ENCODE data around the gene LORICRIN.
"Not testable (repeated sequence)": the region's sequence is repeated elsewhere in the genome, so short reads cannot be mapped to it uniquely, and the experiment has no call there.

LORICRIN gene

GRCh38 chr1:153259387-153259786, at the start of gene LORICRIN:
LORICRIN (plus strand) TSS chr1:153259687; CDS start chr1:153260950, 1,263 bp downstream.
- Histone ChIP-seq H3K27ac (ENCODE audit: low read depth, low read length) (no peak within 1 kb of the TSS), H3K27me3 (ENCODE audit: control insufficient read depth, insufficient read depth, low read length) (peaks cover 63% of the 10 kb centered on the region), H3K4me1 (ENCODE audit: control insufficient read depth, insufficient read depth, low read length) (peaks cover 7% of the 10 kb centered on the region), H3K9me3 (ENCODE audit: control insufficient read depth, insufficient read depth, low read length) (no peaks in the 10 kb centered on the region), H3K9ac (ENCODE audit: low read depth, low read length) (no peak within 1 kb of the TSS), H3K4me3 (ENCODE audit: low read depth, low read length) (no peak within 1 kb of the TSS), H3K36me3 (ENCODE audit: control insufficient read depth, insufficient read depth, low read length) (no peaks in the 10 kb centered on the region)

GRCh38 chr1:153210206-153210605, 49.3 kb upstream of the LORICRIN start:
- no peaks in the 10 kb centered on the region for H3K4me1 ChIP-seq (ENCODE audit: control insufficient read depth, insufficient read depth, low read length)
- no peaks in the 10 kb centered on the region for H3K36me3 ChIP-seq (ENCODE audit: control insufficient read depth, insufficient read depth, low read length)
- H3K9ac ChIP-seq (ENCODE audit: low read depth, low read length) = no peak overlapping the region
- no peaks in the 10 kb centered on the region for H3K9me3 ChIP-seq (ENCODE audit: control insufficient read depth, insufficient read depth, low read length)
- H3K27me3 ChIP-seq (ENCODE audit: control insufficient read depth, insufficient read depth, low read length) = no peaks in the 10 kb centered on the region
- no peak overlapping the region for H3K4me3 ChIP-seq (ENCODE audit: low read depth, low read length)
- no peak overlapping the region for H3K27ac ChIP-seq (ENCODE audit: low read depth, low read length)

DNA sequence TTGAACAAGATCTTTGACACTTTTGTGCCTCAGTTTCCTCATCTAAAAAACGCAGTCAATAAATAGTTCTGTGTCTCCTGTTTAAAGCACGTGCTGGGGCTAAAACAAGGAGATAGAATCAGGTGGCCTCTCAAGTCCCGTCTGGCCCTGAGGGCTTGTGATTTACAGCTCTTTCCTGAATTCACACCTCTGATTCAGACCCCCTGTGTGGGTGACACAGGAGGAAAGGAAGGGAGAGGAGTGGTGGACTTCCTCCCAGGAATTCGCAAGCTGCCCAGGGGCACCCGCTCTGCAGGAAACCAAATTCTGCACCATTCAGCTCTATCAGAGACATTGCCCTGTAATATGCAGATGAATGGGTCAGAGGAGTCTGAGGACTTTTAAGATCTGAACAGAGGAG, 47.3 kb upstream of the LORICRIN start:
- Histone ChIP-seq H3K36me3 (ENCODE audit: control insufficient read depth, insufficient read depth, low read length) (no peaks in the 10 kb centered on the region), H3K9me3 (ENCODE audit: control insufficient read depth, insufficient read depth, low read length) (no peaks in the 10 kb centered on the region), H3K4me3 (ENCODE audit: low read depth, low read length) (no peak overlapping the region), H3K27ac (ENCODE audit: low read depth, low read length) (no peak overlapping the region), H3K9ac (ENCODE audit: low read depth, low read length) (no peak overlapping the region), H3K4me1 (ENCODE audit: control insufficient read depth, insufficient read depth, low read length) (no peaks in the 10 kb centered on the region), H3K27me3 (ENCODE audit: control insufficient read depth, insufficient read depth, low read length) (no peaks in the 10 kb centered on the region)

DNA sequence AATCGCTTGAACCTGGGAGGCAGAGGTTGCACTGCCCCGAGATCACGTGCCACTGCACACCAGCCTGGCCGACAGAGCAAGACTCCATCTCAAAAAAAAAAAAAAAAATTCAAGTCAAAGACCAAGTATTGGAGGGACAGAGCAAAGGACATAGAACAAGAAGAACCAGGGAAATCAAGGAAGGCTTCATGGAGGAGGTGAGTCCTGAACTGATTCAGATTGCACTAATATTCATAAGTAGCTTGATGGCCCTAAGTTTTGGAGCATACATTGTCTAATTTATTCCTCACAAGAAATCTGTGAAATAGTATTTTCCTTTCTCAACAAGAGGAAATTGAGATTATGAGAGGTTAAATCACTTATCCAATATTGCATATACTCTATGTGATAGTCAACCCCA, 46.0 kb upstream of the LORICRIN start:
- Histone ChIP-seq H3K27ac (ENCODE audit: low read depth, low read length) (no peak overlapping the region), H3K9me3 (ENCODE audit: control insufficient read depth, insufficient read depth, low read length) (no peaks in the 10 kb centered on the region), H3K36me3 (ENCODE audit: control insufficient read depth, insufficient read depth, low read length) (no peaks in the 10 kb centered on the region), H3K9ac (ENCODE audit: low read depth, low read length) (no peak overlapping the region), H3K27me3 (ENCODE audit: control insufficient read depth, insufficient read depth, low read length) (no peaks in the 10 kb centered on the region), H3K4me1 (ENCODE audit: control insufficient read depth, insufficient read depth, low read length) (no peaks in the 10 kb centered on the region), H3K4me3 (ENCODE audit: low read depth, low read length) (no peak overlapping the region)

DNA sequence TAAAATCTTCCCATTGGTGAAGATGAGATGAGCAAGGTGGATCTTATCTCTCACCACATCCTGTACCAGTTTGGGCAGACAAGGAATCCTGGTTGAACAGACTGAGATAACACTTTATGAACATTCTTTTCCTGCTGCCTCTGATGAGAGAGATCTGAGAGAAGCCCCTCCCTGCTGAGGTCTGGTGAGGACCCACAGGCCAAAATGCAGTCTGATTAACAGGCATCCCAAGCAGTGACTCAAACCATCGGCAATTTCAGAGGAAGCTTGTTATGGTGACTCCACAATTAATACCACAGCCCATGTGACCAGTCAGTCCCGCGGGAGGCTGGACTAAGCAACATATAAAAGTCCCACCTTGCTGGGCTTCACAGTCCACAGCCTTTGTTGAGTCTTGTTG, 42.3 kb upstream of the LORICRIN start, which contains the start of gene PRR9:
Gene PRR9 (plus strand): TSS at position 373 of the 400 bp plus-strand sequence. CDS start 561 bp downstream, outside the sequence.
- Histone ChIP-seq H3K4me1 (ENCODE audit: control insufficient read depth, insufficient read depth, low read length) (no peaks in the 10 kb centered on the region), H3K9me3 (ENCODE audit: control insufficient read depth, insufficient read depth, low read length) (no peaks in the 10 kb centered on the region), H3K9ac (ENCODE audit: low read depth, low read length) (no peak within 1 kb of the TSS), H3K27me3 (ENCODE audit: control insufficient read depth, insufficient read depth, low read length) (no peaks in the 10 kb centered on the region), H3K36me3 (ENCODE audit: control insufficient read depth, insufficient read depth, low read length) (no peaks in the 10 kb centered on the region), H3K4me3 (ENCODE audit: low read depth, low read length) (no peak within 1 kb of the TSS), H3K27ac (ENCODE audit: low read depth, low read length) (no peak within 1 kb of the TSS)

GRCh38 chr1:153217744-153218416, 41.6 kb upstream of the LORICRIN start:
- Histone ChIP-seq H3K9me3 (ENCODE audit: control insufficient read depth, insufficient read depth, low read length) (no peaks in the 10 kb centered on the region), H3K36me3 (ENCODE audit: control insufficient read depth, insufficient read depth, low read length) (no peaks in the 10 kb centered on the region), H3K27me3 (ENCODE audit: control insufficient read depth, insufficient read depth, low read length) (no peaks in the 10 kb centered on the region), H3K4me1 (ENCODE audit: control insufficient read depth, insufficient read depth, low read length) (no peaks in the 10 kb centered on the region), H3K4me3 (ENCODE audit: low read depth, low read length) (no peak overlapping the region), H3K27ac (ENCODE audit: low read depth, low read length) (no peak overlapping the region), H3K9ac (ENCODE audit: low read depth, low read length) (no peak overlapping the region)

GRCh38 chr1:153220606-153221303, 38.7 kb upstream of the LORICRIN start:
- Histone ChIP-seq H3K36me3 (ENCODE audit: control insufficient read depth, insufficient read depth, low read length) (no peaks in the 10 kb centered on the region), H3K27me3 (ENCODE audit: control insufficient read depth, insufficient read depth, low read length) (no peaks in the 10 kb centered on the region), H3K9ac (ENCODE audit: low read depth, low read length) (no peak overlapping the region), H3K9me3 (ENCODE audit: control insufficient read depth, insufficient read depth, low read length) (no peaks in the 10 kb centered on the region), H3K4me1 (ENCODE audit: control insufficient read depth, insufficient read depth, low read length) (no peaks in the 10 kb centered on the region), H3K4me3 (ENCODE audit: low read depth, low read length) (no peak overlapping the region), H3K27ac (ENCODE audit: low read depth, low read length) (no peak overlapping the region)

- not testable (repeated sequence) for H3K27me3 ChIP-seq (ENCODE audit: control insufficient read depth, insufficient read depth, low read length); H3K9ac ChIP-seq (ENCODE audit: low read depth, low read length); H3K36me3 ChIP-seq (ENCODE audit: control insufficient read depth, insufficient read depth, low read length); H3K4me1 ChIP-seq (ENCODE audit: control insufficient read depth, insufficient read depth, low read length); H3K9me3 ChIP-seq (ENCODE audit: control insufficient read depth, insufficient read depth, low read length); H3K27ac ChIP-seq (ENCODE audit: low read depth, low read length); H3K4me3 ChIP-seq (ENCODE audit: low read depth, low read length)
Observed at GRCh38 chr1:153223040-153223891, 36.2 kb upstream of the LORICRIN start.

GRCh38 chr1:153227810-153228209, 31.7 kb upstream of the LORICRIN start:
- H3K9ac ChIP-seq (ENCODE audit: low read depth, low read length) = no peak overlapping the region
- no peaks in the 10 kb centered on the region for H3K9me3 ChIP-seq (ENCODE audit: control insufficient read depth, insufficient read depth, low read length)
- H3K4me3 ChIP-seq (ENCODE audit: low read depth, low read length) = no peak overlapping the region
- H3K36me3 ChIP-seq (ENCODE audit: control insufficient read depth, insufficient read depth, low read length) = no peaks in the 10 kb centered on the region
- no peaks in the 10 kb centered on the region for H3K4me1 ChIP-seq (ENCODE audit: control insufficient read depth, insufficient read depth, low read length)
- no peak overlapping the region for H3K27ac ChIP-seq (ENCODE audit: low read depth, low read length)
- H3K27me3 ChIP-seq (ENCODE audit: control insufficient read depth, insufficient read depth, low read length) = no peaks in the 10 kb centered on the region

DNA sequence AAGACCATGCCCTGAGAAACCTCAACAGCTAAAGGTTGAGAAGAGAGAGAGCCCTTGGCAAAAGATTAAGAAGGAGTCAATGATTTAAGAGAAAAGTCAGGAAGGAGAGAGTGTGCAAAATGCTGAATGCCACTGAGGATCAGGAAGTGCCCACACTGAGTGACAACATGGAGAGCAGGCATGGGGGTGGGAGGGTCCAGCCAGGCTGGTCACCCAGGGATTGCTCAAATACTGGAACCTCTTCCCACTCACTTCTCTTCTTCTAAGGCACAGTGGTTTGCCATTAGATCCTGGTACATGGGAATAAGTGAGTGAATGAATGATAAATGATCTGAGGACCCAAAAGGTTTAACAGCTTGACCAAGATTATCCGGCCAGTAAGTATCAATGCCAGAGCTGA, 31.0 kb upstream of the LORICRIN start:
- H3K27me3 ChIP-seq (ENCODE audit: control insufficient read depth, insufficient read depth, low read length) = no peaks in the 10 kb centered on the region

More for the DNA sequence above, 31.0 kb upstream of the LORICRIN start:
- no peaks in the 10 kb centered on the region for H3K36me3 ChIP-seq (ENCODE audit: control insufficient read depth, insufficient read depth, low read length)
- H3K9ac ChIP-seq (ENCODE audit: low read depth, low read length) = no peak overlapping the region
- H3K9me3 ChIP-seq (ENCODE audit: control insufficient read depth, insufficient read depth, low read length) = no peaks in the 10 kb centered on the region
- no peak overlapping the region for H3K4me3 ChIP-seq (ENCODE audit: low read depth, low read length)
- no peak overlapping the region for H3K27ac ChIP-seq (ENCODE audit: low read depth, low read length)
- H3K4me1 ChIP-seq (ENCODE audit: control insufficient read depth, insufficient read depth, low read length) = no peaks in the 10 kb centered on the region

Data from HUES48 (cell line).